ENCODE results near the gene ZNF511. TPM values are rescaled to one million over a fixed set of nuclear protein-coding genes. Genes with fewer than 3 reads are reported as not detected.
"Not testable (repeated sequence)": the region's sequence is repeated elsewhere in the genome, so short reads cannot be mapped to it uniquely, and the experiment has no call there.

Gene ZNF511, protein sequence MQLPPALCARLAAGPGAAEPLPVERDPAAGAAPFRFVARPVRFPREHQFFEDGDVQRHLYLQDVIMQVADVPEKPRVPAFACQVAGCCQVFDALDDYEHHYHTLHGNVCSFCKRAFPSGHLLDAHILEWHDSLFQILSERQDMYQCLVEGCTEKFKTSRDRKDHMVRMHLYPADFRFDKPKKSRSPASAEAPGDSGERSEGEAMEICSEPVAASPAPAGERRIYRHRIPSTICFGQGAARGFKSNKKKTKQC
- 54.0 TPM for polyA plus RNA-seq (2013, experiment 1 of 2; ENCODE audit: insufficient read length)
- polyA plus RNA-seq (2013, experiment 2 of 2; ENCODE audit: insufficient read length), result 29.7 TPM

DNA sequence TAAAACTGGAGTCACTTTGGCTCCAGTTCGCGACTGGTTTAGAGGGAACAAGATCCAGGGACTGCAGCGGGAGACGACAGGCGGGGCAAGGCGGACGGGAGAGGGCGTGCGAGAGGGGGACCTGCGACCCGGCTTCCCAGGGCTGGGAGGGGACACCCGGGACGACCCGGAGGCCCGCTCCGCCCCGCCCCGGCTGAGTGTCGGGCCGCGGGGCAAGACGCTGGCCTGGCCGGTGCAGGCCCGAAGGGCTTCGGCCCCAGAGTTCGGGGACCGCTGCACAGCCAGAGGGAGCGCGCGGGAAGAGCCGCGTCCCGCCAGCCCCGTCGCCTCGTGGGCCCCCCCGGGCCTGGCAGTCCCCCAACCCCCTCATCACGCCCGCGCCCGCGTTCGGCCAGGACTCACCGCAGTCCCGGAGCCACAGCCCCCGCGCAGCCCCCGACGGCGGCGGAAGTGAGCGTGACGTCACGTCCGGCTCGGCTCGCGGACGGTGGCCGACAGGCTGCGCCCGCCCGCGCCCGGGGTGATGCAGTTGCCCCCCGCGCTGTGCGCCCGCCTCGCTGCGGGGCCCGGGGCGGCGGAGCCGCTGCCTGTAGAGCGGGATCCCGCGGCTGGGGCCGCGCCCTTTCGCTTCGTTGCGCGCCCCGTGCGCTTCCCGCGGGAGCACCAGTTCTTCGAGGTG lies at the start of gene ZNF511, which contains the start of gene TUBGCP2:
TSS of gene ZNF511 (plus strand) at position 494 of the 679 bp plus-strand sequence. CDS start at position 524, 30 bp downstream.
TSS of gene TUBGCP2 (minus strand) at position 452 of the 679 bp plus-strand sequence. CDS start 5,931 bp downstream, outside the sequence.
- peak; percentile 85 for DNase-seq

DNA sequence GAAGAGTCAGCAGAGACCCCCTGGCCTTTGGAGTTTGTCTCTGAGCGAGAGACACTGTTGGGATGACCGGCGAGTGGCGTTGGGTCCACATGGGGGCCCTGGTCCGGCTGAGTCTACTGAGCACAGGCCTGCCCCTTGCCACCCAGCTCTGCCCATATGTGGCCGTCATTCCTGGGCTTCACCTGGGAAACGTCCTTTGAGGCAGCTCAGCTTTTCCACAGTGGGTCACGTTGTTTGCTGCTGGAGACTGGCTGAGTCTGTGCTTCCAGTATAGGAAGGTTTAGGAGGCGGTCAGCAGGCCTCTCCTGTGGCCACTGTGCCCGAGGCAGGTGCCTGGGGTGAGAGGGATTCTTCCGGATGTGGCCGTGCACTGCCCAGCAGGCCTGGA lies 49.1 kb upstream of the ZNF511 start:
- no peak for DNase-seq

DNA sequence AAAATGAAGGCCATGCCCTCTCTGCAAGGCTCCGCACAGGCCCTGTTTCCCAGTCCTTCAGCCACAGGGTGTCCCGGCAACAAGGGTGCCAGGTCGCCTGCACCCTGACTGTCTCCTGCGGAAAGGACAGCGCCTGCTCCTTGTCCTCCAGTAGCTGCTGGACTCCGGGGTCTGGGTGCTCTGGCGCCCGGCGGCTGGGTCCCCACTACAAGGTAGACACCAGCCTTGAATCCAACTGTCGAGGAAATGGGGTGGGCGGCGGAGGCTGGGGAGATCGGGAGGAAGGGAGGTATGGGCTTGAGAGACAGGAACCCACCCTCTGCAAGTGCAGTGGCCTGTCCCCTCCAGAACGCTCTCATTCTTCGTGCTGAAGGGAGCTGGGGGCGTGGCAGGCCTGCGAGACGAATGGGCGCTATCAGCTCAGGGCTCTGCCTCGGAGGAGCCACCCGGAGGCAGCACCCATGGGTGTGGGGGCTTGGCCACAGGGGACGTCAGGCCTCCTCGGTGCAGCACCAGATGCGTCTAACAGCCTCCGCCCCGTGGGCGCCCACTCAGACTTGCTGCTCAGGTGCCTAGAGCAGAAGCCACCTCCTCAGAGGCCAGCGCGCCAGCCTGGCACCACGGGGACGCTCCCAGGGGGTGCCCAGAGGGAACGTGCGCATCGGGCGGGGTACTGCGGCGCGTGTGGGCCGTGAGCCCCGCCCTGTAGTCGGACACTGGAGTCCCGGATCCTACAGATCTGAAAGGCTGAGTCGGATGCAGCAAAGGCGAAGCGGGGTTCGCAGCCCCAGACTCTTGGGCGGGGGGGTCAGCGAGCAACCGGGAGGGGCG lies 47.6 kb upstream of the ZNF511 start:
- peak; percentile 39 for DNase-seq

DNA sequence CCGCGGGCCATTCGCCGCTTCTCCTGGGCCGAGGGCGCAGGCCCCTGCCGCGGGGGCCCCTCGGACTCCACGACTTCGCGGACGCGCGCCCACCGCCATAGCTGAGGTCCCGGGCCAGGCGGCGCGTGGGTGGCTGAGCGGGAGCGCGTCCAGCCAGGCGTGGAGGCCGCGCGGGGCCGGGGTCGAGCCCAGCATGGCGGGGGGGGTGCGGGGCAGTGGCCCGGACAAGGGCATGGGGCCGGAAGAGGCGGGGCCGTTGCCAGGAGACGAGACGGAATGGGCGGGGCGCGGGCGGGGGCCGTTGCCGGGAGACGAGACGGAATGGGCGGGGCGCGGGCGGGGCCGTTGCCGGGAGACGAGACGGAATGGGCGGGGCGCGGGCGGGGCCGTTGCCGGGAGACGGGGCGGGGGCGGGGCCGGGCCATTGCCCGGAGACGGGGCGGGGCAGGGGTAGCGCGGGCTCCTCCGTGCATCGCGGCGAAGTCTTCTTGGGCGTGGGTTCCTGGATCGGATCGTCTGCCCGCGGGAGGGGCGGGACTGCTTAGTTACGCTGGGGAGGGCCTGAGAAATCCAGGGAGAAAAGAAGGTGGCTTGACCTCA lies 46.9 kb upstream of the ZNF511 start:
- peak; percentile 59 for DNase-seq

DNA sequence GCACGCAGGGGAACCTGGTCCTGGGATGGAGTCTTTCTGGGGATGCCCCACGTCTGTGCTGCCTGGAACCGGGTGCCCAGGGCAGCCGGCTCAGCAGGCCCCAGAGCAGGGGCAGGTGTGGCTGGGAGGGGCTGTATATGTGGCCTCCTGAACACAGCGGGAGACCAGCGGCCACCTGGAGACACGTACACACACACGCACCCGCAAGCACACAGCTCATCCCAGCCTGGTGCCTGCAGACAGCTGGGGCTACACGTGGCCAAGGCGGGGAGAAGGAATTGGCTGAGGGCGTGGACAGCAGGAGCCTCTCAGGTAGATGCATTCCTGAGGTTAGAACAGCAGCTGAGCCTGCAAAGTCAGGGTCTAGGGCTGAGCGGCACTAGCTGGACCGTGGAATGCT lies 46.0 kb upstream of the ZNF511 start:
- DNase-seq, result no peak

DNA sequence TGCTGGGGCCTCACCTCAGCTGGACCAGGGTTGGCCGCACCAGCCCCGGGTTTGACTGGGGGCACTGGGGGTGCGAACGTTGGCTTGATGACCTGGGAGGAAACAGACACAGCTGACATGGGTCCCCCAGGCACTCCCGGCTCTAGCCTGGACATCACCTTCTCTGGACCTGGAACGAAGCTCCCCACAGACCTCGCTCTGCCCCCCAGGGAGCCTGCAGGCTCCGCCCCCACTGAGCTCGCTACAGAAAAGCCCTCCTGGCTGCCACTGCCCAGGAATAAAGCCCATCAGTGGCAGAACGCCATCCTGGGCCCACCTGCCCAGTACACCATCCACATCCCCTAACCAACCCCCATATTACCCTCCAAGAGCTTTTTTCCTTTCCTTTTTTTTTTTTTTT lies 45.0 kb upstream of the ZNF511 start:
- no peak for DNase-seq

DNA sequence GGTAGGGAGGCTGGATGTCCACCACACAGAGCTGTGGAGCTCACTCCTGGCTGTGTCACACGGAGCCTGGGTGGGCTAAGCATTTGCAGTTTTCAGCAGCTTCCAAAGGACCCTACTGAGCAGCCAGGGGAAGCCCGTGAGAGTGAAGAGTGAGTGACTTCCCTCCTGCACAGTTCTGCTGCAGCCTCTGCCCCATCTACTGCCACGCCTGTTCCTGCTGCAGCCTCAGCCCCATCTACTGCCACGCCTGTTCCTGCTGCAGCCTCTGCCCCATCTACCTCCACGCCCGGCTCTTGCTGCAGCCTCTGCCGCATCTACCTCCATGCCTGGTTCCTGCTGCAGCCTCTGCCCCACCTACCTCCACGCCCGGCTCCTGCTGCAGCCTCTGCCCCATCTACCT lies 44.3 kb upstream of the ZNF511 start:
- DNase-seq, result no peak

DNA sequence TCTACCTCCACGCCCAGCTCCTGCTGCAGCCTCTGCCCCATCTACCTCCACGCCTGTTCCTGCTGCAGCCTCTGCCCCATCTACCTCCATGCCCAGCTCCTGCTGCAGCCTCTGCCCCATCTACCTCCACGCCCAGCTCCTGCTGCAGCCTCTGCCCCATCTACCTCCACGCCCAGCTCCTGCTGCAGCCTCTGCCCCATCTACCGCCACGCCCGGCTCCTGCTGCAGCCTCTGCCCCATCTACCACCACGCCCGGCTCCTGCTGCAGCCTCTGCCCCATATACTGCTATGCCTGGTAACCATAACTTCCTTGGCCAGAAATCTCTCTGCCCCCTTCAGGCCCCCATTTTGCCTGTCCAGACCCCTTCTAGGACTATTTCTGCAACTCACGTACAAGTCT lies 43.7 kb upstream of the ZNF511 start:
- DNase-seq, result not testable (repeated sequence)

DNA sequence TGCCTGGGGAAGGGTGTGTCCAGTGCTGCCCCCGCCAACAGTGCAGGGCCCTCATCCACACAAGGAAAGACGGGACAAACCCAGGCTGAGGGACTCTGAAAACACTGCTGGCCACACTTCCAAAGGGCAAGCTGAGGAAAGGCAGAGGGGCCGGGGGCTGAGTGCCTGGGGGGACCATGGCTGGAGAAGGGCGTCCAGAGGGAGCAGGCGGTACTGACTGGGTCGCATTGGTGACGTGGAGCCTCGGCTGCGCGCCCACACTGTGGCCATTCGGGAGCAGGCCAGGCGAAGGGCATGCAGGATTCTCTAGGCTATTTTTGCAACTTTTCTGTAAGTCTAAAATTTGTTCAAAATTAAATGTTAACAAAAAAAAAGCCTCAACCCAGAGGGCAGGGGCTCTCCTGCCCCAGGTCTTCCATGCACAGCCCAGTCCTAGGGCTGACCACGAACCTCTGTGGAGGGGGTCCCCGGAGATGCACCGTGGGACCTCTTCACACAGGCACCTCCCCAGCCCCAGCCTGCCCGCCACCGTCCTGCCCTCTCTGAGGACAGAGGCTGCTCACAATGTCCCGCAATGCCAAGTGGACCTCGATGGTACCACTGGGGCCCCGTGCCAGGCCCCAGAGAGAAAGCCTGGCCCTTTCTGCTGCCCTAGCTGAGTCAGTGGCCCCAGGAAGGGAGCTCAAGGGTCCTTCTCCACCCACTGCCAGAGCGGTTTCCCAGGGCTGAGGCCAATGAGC lies 42.5 kb upstream of the ZNF511 start:
- no peak for DNase-seq

DNA sequence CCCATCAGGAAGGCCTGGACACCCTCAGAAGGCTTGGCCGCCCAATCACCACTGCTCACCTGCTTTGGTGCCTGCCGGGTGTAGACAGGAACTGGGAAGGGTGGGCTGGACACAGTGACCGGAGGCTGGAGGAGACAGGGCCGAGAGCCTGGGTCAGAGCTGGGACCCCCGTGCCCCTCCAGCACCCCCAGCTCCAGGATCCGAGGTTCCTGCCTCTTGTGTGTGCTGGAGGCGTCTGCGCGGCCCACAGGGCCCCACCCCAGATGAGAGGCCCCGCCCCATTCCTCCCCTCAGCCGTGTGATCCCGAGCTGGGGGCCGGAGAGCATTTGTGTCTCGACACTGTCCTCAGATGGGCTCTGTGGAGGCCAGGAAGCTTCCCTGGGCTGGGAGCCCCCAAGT lies 41.4 kb upstream of the ZNF511 start:
- DNase-seq, result no peak

DNA sequence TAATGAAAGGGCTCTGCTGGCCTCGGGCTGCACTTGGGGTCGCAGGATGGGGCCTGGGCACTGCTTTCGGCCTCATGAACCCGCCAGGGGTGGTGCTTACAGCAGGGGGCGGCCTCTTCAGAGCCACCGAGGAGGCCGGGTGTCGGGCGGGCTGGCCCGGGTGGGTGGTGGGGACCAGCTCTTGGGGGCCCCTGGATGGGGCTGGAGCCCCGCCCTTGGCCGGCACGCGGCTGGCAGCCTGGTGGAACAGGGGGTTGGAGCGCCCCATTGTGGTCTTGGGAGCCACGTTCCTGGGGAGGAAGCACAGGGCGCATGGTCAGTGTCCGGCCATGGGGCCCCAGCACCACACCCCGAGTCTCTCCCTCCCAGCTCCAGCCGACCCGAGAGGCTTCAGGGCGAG lies 40.9 kb upstream of the ZNF511 start:
- DNase-seq, result no peak

DNA sequence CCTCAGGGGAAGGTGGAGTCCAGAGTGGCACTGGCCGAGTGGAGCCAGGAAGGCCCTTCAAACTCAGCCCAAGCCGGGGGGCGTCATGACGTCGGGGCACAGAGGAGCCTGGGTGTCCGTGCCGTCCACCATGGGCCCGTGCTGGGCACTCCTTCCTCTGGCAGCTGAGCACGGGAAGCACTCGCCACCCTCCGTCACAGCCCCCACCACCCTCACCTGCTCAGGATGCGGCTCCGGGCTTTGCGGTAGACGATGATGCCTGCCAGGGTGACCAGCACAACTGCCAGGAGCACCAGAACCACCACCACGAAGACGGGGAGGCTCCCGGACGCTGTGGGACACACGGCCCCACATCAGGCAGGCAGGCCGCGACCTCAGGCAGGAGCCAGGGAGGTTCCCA lies 40.2 kb upstream of the ZNF511 start:
- DNase-seq, result no peak

DNA sequence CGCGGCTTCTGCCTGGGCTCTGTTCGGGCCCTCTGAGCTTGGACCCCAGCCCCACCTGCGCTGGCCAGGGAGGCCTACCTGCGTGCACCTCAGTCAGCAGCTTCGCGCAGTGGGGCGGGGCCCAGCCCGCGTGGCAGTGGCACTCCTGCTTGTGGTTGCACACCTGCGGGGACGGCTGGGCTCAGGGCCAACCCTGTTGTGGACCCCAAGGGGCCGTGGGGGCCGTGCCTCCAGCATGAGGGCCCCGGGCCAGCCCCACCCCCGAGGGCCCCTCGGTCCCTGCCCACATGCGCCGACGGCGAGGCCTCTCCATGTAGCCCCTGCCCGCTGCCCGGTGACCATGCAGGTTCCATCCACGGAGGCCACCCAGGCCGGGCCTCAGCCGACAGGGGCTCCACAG lies 39.3 kb upstream of the ZNF511 start:
- DNase-seq, result no peak

DNA sequence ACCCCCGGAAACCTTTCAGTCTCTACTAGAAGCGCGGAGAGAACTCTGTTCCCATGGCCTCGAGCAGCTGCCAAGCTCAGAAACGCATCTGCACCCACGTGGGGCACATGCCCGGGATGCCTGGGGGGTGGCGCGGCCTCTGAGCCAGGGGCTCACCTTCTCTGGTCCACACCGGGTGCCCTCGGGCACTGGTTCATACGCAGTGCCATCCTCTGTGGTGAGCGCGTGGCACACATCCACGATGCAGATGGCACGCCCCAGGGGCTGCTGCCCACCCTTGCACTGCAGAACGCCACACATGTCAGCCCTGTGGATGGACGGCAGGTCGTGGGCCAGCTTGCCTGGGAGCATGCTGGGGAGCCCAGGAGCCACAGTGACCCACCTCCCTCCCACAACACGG lies 38.5 kb upstream of the ZNF511 start:
- DNase-seq, result no peak

DNA sequence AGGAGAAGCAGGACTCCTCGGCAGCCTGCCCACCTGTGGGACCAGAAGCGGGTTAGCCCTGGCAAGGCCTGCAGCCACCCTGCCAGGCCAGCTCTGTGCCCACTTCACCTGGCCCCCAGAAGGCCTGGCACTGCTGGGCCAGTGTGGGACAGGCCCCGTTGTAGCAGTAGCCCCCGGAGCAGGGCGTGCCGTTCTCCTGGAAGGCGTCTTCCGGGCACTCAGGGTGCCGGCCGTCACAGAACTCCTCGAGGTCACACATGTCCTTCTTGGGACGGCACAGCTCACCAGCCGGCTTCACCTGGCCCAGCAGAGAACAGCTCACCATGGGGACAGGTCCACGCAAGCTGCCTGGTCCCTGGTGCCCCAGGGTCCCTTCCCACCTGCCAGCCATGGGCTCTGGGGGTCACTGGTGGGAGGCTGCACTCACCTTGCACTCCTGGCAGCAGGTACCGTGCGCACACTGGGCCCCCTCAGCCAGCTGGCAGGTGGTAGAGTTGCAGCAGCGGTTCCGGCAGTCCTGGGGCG lies 37.9 kb upstream of the ZNF511 start:
- no peak for DNase-seq

DNA sequence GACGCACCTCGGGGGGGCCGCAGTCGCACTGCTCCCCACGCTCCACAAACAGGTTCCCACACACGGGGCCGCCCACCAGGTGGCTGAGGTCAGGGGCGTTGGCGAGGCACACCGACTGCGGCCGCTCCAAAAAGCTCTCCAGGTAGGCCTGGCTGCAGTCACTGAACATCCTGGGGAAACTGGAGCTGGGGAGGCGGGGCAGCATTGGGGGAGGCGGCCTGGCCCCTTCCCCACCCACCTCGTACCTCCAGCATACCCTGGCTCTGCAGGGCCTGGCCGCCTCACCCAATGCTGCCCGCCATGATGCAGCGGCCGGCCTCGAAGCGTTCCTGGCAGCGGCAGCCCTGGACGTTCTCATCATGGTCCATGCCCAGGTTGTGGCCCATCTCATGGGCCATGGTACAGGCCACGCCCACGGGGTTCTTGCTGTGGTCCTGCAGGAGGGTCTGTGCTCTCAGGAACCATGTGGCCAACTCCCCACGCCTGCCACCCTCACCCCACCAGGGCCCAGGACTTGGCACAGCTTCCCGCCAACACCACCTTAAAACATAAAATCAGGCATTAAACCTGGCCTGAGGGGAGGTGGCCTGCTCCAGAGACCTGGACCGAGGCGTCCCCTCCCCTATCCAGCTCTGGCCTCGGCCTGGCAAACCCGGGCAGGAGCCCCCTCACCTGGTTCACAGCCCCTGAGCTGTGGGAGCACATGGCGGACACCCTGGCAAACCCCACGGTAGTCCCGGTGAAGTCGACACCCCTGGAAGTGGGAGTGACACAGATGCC lies 37.0 kb upstream of the ZNF511 start:
- no peak for DNase-seq

DNA sequence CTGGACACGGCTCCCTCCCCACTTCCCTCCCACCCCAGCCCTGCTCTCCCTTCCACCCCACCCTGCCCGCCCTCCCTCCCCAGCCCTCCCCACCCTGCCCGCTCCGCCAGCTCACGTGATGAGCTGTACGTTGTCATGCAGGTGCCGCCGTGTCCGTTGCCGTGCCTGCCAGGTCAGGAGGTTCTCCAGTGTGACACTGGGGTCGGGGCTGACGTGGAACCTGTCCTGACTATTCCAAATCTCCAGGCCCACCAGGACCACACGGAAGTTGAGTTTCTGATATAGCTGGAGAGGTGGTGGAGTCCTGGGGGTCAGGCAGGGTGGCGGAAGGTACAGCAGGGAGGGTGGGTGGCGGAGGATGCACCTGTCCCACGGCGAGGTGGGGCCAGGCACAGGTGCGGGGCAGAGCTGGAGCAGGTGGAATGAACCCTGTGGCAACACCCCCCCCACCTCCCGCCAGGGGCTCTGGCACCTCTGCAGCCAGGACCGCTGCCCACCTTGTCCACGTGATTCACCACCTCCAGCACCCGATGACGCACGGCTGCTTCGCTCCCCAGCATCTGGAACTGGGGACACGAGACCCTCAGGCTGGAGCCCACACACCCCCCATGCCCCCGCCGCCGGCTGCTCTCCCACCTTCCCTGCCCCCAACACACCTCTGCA lies 36.3 kb upstream of the ZNF511 start:
- DNase-seq, result no peak

DNA sequence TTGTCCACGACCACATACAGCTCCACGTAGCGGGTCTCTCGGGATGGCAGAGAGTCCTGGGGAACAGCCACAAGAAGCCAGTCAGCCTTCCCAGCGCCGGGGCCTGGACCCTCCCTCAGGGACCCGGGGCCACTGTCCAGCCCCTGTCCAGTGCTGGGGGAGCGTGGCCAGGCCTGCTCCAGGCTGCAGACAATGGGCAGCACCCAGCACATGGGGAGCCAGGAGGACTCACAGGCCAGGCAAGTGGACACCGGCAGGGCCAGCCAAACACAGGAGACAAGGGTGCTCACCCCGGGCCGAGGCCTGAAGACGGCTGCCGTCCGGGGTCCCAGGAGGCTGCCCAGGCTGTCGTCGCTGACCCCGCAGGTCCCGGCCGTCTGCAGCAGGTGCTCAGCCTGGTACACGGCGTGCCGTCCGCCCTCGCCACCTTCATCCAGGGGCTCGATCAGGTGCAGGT lies 35.7 kb upstream of the ZNF511 start:
- no peak for DNase-seq

DNA sequence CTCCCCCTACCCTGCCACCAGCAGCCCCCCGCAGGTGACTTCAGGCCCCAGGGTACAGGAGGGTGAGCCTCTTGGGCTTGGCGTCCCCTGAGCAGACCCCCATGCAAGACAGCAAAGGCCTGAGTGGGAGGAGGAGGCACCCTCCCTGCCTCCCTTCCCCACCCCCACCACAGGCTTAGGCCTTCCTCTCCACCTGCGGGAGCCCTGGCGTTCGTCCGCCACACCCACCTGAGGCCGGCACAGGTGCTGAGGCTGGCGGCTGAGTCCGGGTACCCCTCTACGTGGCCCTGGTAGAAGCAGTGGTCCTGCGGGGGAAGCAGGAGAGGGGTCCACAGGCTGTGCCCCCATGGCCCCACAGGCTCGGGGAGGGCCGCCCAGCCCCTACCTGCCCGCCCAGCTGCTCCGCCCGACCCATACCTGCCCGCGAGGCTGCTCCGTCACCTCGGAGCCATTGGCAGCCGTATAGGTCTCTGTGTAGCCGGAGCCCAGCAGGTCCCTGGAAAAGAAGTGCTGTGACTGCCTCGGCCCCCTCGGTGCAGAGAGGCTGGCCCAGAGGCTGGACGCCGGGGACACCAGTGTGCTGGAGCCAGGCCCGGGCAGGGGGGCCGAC lies 35.1 kb upstream of the ZNF511 start:
- no peak for DNase-seq

Data from fibroblast of skin of back (primary cell).